ENCODE results near the gene TPI1. TPM values are rescaled to one million over a fixed set of nuclear protein-coding genes. Genes with fewer than 3 reads are reported as not detected.
"Not testable (repeated sequence)": the region's sequence is repeated elsewhere in the genome, so short reads cannot be mapped to it uniquely, and the experiment has no call there.

The TPI1 gene
- polyA plus RNA-seq, 1 donor, result 564 TPM

DNA sequence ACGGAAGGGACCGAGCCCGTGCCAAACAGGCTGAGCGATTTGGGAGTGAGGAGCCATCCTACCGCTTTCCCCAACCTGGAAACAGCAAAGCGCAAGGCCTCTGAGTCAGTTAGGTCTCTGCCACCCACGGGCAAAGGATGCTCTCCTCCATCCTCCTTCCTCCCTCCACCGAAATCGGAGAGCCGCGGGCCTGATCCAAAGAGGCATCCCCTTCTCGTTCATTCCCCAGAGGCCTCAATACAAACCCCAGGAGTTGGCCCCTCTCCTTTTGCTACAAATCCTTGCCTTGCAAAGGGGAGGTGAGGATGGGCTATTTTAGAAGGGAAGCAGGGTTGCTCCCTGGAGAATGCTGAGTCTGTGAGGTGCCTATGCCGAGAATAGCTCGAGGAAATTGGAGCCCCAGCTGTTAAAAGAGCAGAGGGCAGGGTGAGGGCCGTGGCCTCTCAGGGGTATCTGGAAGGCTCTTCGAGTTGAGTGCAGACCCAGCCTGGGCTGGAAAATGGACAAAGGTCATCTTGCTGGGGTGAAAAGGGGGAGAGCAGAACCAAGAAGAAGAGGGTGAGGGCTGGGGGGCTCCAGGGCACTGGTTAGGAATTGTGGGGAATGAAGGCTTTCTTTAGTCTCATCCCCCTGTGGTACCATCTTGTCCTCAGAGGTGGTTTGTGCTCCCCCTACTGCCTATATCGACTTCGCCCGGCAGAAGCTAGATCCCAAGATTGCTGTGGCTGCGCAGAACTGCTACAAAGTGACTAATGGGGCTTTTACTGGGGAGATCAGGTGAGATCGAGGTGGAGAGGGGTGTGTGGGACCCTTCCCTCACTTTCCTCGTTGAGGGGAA lies 1.1 kb downstream of the TPI1 start:
- H3K27ac ChIP-seq (ENCODE audit: low read length), result peak overlapping the region; percentile 87
- H3K4me1 ChIP-seq (ENCODE audit: control insufficient read depth, insufficient read depth, low read length), result peaks cover 36% of the 10 kb centered on the region
- no peaks in the 10 kb centered on the region for H3K27me3 ChIP-seq (ENCODE audit: control insufficient read depth, insufficient read depth, low read length)
- H3K36me3 ChIP-seq (ENCODE audit: control insufficient read depth, insufficient read depth, low read length), result peaks cover 46% of the 10 kb centered on the region
- H3K9me3 ChIP-seq (ENCODE audit: control insufficient read depth, low read depth, low read length), result no peaks in the 10 kb centered on the region
- WGBS (ENCODE audit: insufficient coverage, low lambda C conversion rate), result no CpG with 5 or more reads among the region's 22 CpGs
- DNase-seq, result peak in 1 of 2 donors; percentile 31
- peak overlapping the region; percentile 86 for H3K4me3 ChIP-seq (ENCODE audit: low read length)

DNA sequence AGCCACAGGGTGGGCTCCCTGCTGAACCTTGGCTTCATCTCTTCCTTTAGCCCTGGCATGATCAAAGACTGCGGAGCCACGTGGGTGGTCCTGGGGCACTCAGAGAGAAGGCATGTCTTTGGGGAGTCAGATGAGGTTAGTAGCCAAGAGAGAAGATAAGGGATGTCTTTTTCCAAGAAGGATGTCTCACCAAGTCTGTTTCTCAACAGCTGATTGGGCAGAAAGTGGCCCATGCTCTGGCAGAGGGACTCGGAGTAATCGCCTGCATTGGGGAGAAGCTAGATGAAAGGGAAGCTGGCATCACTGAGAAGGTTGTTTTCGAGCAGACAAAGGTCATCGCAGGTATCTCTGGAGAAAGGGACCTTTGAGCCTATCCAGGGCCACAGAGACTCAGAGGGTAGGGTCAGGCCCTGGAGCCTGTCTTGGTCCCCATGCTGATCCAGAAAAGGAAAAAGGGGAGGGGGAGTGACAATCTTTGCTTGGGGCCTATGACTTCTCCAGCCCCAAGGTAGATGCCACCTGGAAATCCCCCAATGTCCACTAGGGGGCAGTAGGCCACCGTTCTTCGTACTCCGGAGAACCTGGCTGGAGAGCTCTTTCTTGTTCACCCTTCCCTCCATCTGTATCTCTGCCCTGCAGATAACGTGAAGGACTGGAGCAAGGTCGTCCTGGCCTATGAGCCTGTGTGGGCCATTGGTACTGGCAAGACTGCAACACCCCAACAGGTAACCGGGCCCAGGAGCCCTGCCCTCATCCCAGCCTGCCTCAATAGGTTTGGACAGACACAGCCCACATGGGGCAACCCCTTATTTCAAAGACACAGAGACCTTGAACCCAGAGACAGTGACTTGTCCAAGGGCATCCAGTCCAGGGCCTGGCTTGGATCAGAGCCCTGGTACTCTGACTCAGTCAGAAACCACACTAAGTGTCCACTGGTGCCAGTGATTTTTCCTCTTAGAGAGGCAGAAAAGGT lies 2.0 kb downstream of the TPI1 start:
- DNase-seq, result peak; percentile 81 to 84
- Histone ChIP-seq H3K9me3 (ENCODE audit: control insufficient read depth, low read depth, low read length) (no peaks in the 10 kb centered on the region), H3K27ac (ENCODE audit: low read length) (peak overlapping the region; percentile 87), H3K4me1 (ENCODE audit: control insufficient read depth, insufficient read depth, low read length) (peaks cover 36% of the 10 kb centered on the region), H3K27me3 (ENCODE audit: control insufficient read depth, insufficient read depth, low read length) (no peaks in the 10 kb centered on the region), H3K4me3 (ENCODE audit: low read length) (peak overlapping the region; percentile 86), H3K36me3 (ENCODE audit: control insufficient read depth, insufficient read depth, low read length) (peaks cover 39% of the 10 kb centered on the region)
- 0% methylated on average over 1 of the region's 12 CpGs for WGBS (ENCODE audit: insufficient coverage, low lambda C conversion rate)

DNA sequence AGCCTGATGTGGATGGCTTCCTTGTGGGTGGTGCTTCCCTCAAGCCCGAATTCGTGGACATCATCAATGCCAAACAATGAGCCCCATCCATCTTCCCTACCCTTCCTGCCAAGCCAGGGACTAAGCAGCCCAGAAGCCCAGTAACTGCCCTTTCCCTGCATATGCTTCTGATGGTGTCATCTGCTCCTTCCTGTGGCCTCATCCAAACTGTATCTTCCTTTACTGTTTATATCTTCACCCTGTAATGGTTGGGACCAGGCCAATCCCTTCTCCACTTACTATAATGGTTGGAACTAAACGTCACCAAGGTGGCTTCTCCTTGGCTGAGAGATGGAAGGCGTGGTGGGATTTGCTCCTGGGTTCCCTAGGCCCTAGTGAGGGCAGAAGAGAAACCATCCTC lies 3.0 kb downstream of the TPI1 start:
- Histone ChIP-seq H3K4me1 (ENCODE audit: control insufficient read depth, insufficient read depth, low read length) (peaks cover 36% of the 10 kb centered on the region), H3K36me3 (ENCODE audit: control insufficient read depth, insufficient read depth, low read length) (peaks cover 31% of the 10 kb centered on the region)
- H3K27me3 ChIP-seq (ENCODE audit: control insufficient read depth, insufficient read depth, low read length); H3K4me3 ChIP-seq (ENCODE audit: low read length); H3K27ac ChIP-seq (ENCODE audit: low read length); DNase-seq; H3K9me3 ChIP-seq (ENCODE audit: control insufficient read depth, low read depth, low read length): not testable (repeated sequence)
- WGBS (ENCODE audit: insufficient coverage, low lambda C conversion rate), result no CpG with 5 or more reads among the region's 4 CpGs

DNA sequence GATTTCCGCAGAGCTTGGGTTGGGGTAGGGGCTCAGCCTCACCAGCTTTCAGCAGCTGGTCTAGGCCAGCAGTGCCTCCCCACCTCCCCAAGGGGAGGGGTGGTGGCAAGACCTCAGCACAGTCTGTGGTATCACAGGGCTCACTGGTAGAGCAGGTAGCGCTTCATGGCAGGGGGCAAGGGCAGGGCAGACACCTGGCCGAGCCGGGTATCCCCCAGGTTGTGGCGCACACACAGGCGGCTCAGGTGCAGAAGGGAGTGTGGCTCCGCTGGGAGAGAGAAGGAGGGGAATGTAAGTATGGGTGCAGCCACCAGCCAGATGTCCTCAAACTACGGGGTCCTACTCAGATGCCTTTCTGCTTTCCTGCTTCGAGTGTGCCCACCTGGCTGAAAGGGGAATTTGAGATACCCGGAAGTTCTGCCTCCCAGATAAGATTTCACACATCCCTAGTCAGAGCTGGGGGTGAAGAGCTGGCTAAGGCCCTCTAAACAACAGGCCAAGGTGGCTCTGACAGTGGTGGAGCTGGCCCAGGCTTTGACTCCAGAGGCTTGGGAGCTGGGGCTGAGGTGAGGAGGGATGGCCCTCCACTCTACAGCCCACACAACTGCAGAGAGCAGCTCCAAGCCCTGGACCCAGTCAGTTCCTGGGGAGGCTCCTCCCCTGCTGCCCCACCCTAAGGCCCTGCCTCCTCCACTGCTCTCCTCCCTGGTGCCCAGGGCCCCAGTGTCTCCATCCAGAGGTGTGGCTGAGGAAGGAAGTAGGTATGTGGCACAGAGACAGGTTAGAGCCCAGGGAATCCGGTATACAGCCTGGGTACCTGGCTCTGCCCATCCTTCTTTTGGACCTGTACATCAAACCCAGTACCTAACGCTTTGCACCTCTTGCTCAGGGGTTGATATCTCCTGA lies 4.0 kb downstream of the TPI1 start:
- H3K9me3 ChIP-seq (ENCODE audit: control insufficient read depth, low read depth, low read length), result no peaks in the 10 kb centered on the region
- peaks cover 36% of the 10 kb centered on the region for H3K4me1 ChIP-seq (ENCODE audit: control insufficient read depth, insufficient read depth, low read length)
- peak overlapping the region; percentile 91 for H3K27ac ChIP-seq (ENCODE audit: low read length)
- peak overlapping the region; percentile 91 for H3K4me3 ChIP-seq (ENCODE audit: low read length)
- H3K36me3 ChIP-seq (ENCODE audit: control insufficient read depth, insufficient read depth, low read length), result peaks cover 25% of the 10 kb centered on the region
- DNase-seq, result peak; percentile 52 to 80
- no peaks in the 10 kb centered on the region for H3K27me3 ChIP-seq (ENCODE audit: control insufficient read depth, insufficient read depth, low read length)
- no CpG with 5 or more reads among the region's 12 CpGs for WGBS (ENCODE audit: insufficient coverage, low lambda C conversion rate)

DNA sequence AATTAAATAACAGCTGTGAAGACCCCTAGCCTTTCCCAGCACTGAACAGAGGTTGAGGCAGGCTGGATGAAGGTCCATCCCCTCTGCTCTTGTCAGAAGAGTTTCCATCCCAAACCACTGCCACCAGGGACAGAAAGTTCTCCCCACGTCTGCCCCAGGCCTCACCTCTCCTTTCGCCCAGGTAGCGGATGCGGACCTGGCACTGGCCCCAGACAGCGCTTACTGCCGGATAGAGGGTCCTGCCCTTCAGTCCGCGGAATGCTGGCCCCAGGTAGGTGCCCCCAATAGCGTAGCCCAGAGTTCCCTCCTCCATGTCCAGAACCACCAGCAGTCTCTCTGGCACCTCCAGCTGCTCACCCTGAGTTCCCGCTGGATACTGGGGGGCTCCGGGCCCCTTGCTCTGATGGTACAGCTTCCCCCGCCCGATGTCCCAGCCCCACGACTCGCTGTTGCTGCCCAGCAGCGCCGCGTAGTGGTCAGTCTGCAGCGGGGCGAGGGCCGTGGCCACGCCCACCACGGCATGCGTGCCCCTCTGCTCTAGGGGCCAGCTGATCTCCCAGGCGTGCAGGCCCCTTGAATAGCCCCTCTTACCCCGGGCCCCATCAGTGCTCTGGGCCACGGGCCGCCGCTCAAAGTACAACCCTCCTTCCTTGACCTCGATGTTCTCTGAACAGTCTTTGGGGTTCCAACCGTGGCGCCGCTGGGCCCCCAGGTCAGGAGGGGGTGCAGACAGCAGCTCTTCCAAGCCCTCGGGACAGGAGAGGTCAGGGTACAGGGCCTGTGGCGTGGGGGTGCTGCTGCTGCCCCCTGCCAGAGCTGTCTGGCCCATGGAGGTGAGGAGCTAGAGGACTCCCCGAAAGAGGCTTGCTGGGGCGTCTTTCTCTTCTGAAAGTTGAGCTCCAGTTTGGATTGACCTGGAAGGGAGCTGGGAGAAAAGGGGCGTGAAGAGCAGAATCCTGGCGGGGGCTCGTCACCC lies 5.0 kb downstream of the TPI1 start:
- peaks cover 31% of the 10 kb centered on the region for H3K4me1 ChIP-seq (ENCODE audit: control insufficient read depth, insufficient read depth, low read length)
- WGBS (ENCODE audit: insufficient coverage, low lambda C conversion rate), result no CpG with 5 or more reads among the region's 40 CpGs
- H3K4me3 ChIP-seq (ENCODE audit: low read length), result peak overlapping the region; percentile 91
- H3K9me3 ChIP-seq (ENCODE audit: control insufficient read depth, low read depth, low read length), result no peaks in the 10 kb centered on the region
- H3K27ac ChIP-seq (ENCODE audit: low read length), result peak overlapping the region; percentile 91
- H3K36me3 ChIP-seq (ENCODE audit: control insufficient read depth, insufficient read depth, low read length), result peaks cover 25% of the 10 kb centered on the region
- H3K27me3 ChIP-seq (ENCODE audit: control insufficient read depth, insufficient read depth, low read length), result no peaks in the 10 kb centered on the region
- DNase-seq, result peak; percentile 87 to 89

DNA sequence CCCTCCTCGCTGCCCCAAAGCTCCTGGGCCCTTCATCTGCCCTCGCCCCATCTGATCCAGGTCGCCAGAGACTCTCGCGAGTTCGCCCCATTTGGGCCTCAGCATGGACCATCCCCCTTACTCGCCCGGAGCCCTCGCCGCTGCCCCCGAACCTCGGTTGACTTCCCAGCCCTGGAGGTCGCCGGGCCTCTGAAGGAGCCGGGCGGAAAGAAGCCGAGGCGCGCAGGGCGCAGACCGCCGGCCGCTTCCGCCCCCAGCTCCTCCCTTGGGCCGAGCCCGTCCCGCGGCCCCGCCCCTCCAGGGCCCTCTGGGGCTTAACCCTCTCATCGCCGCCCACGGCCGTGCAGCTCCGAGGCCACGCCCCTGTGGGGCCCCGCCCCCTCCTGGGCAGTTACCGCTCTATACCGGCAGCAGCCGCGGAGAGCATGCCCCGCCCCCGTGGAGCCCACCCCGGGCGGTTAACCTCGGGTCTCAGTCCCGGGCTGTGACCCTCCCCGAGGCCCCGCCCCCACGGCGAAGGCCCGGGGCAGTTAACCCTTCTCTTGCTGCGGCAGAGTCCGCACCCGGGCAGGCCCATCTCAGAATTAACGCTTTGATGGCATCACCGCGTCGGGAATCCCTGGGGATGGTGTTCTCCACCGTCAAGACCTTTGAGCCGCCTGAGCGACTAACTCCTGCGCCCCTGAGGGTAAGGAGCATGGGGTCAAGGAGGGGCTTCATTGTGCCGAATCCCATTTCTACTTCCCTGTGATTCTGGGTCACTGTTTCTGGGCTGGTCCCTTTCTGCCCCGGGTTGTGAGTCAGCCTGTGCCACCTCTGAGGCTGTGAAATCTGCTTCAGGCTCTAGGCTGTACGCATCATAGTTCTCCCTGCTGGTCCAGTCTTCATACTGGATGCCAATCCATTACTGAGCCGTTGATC lies 6.0 kb downstream of the TPI1 start, which contains the start of gene SPSB2:
Gene SPSB2, minus strand, starts transcription at position 210 of the 921 bp plus-strand sequence. CDS start 402 bp downstream, outside the sequence.
- peak within 1 kb of the TSS; percentile 91 for H3K4me3 ChIP-seq (ENCODE audit: low read length)
- no peaks in the 10 kb centered on the region for H3K9me3 ChIP-seq (ENCODE audit: control insufficient read depth, low read depth, low read length)
- WGBS (ENCODE audit: insufficient coverage, low lambda C conversion rate), result no CpG with 5 or more reads among the region's 66 CpGs
- H3K27me3 ChIP-seq (ENCODE audit: control insufficient read depth, insufficient read depth, low read length), result no peaks in the 10 kb centered on the region
- peak; percentile 98 for DNase-seq
- H3K27ac ChIP-seq (ENCODE audit: low read length), result peak within 1 kb of the TSS; percentile 91
- peaks cover 30% of the 10 kb centered on the region for H3K4me1 ChIP-seq (ENCODE audit: control insufficient read depth, insufficient read depth, low read length)
- H3K36me3 ChIP-seq (ENCODE audit: control insufficient read depth, insufficient read depth, low read length), result peaks cover 25% of the 10 kb centered on the region

DNA sequence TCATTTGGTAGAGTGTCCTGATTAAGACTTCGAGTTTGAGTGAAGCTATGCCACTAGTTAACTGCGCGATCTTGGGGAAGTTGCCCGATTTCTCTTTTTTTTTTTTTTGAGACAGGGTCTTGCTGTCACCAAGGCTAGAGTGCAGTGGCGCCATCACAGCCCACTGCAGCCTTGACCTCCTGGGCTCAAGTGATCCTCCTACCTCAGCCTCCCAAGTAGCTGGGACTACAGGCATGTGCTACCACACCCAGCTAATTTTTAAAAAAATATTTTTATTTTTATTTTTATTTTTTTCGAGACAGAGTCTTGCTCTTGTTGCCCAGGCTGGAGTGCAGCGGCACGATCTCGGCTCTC lies 6.7 kb downstream of the TPI1 start:
- WGBS (ENCODE audit: insufficient coverage, low lambda C conversion rate), result 67% methylated on average over 4 of the region's 9 CpGs
- DNase-seq; H3K9me3 ChIP-seq (ENCODE audit: control insufficient read depth, low read depth, low read length); H3K27me3 ChIP-seq (ENCODE audit: control insufficient read depth, insufficient read depth, low read length): not testable (repeated sequence)
- peak overlapping the region; percentile 91 for H3K4me3 ChIP-seq (ENCODE audit: low read length)
- peaks cover 24% of the 10 kb centered on the region for H3K4me1 ChIP-seq (ENCODE audit: control insufficient read depth, insufficient read depth, low read length)
- peaks cover 25% of the 10 kb centered on the region for H3K36me3 ChIP-seq (ENCODE audit: control insufficient read depth, insufficient read depth, low read length)
- peak overlapping the region; percentile 84 for H3K27ac ChIP-seq (ENCODE audit: low read length)

DNA sequence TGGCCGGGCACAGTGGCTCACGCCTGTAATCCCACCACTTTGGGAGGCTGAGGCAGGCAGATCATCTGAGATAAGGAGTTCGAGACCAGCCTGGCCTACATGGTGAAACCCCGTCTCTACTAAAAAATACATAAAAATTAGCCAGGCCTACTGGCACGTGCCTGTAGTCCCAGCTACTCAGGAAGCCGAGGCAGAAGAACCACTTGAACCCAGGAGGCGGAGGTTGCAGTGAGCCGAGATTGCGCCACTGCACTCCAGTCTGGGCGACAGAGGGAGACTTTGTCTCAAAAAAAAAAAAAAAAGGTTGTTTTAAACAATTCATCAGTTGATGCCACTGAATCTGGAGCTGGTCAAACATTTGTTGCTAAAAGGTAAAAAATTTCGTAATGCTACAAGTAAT lies 12.5 kb downstream of the TPI1 start:
- H3K27ac ChIP-seq (ENCODE audit: low read length); H3K4me1 ChIP-seq (ENCODE audit: control insufficient read depth, insufficient read depth, low read length); DNase-seq; H3K4me3 ChIP-seq (ENCODE audit: low read length); H3K9me3 ChIP-seq (ENCODE audit: control insufficient read depth, low read depth, low read length); H3K27me3 ChIP-seq (ENCODE audit: control insufficient read depth, insufficient read depth, low read length): not testable (repeated sequence)
- WGBS (ENCODE audit: insufficient coverage, low lambda C conversion rate), result no CpG with 5 or more reads among the region's 11 CpGs
- H3K36me3 ChIP-seq (ENCODE audit: control insufficient read depth, insufficient read depth, low read length), result peaks cover 14% of the 10 kb centered on the region
